Cerebellar cortex (tissue), 1 donor: ENCODE results near the gene PRKCB.
"Not testable (repeated sequence)": the region's sequence is repeated elsewhere in the genome, so short reads cannot be mapped to it uniquely, and the experiment has no call there.

ENCODE experiments used
- DNase-seq: peaks from one replicate; pipeline ENCODE4 v3.0.0-alpha.2; 2015; ENCODE audit warnings: low spot score

PRKCB gene

DNA sequence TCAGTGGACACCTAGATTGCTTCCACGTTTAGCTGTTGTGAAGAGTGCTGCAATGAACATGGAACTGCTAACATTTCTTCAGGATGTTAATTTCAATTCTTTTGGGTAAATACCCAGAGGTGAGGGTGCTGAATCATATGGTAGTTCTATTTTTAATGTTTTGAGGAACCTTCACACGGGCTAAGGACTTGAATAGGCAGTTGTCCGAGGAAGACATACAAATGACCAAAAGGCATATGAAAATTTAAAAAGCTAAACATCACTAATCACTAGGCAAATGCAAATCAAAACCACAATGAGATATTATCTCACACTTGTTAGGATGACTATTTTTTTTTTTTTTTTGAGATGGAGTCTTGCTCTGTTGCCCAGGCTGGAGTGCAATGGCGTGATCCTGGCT is 173.3 kb downstream of the PRKCB start:
- no peak for DNase-seq

GRCh38 chr16:24009955-24010354 is 174.2 kb downstream of the PRKCB start:
- DNase-seq, result no peak

GRCh38 chr16:24010440-24011089 is 174.8 kb downstream of the PRKCB start:
- peak; percentile 84 for DNase-seq

DNA sequence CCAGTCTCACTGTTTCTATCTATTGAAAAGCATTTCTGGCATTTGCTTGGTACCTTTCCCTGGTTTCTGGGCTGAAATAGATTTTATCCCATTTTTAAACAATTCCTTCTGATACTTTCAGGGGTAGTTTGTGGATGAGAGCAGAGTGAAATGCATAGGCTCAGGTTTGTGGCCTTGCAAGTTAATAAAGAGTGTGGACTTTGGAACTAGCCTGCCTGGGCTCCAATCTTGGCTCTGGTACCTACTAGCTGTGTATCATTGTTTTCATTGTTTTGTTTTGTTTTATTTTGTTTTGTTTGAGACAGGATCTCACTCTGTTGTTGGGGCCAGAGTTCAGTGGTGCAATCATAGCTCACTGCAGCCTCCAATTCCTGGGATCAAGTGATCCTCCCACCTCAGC is 175.5 kb downstream of the PRKCB start:
- no peak for DNase-seq

DNA sequence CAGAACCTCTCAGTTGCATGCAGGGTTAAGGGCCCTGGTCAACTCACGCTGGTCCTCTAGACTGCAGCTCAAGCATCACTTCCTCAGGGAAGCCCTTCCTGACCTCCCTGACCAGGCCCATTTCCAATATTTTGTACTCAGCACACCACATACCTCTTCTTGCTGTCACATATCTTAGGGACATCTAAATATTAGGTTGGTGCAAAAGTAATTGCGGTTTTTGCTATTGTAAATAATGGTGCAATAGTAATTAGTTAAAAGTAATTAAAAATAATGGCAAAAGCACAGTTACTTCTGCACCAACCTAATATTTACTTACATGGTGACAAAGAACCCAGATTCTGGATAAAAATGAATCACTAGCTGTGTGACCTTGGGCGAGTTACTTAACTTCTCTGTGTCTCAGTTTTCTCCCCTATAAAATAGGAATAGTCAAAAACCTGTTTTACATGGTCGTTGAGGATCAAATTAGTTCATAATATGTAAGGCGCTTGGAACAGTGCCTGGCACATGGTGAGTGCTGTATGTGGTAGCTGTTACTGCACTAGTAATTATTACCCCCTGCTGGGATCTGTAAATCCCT is 177.4 kb downstream of the PRKCB start:
- no peak for DNase-seq

DNA sequence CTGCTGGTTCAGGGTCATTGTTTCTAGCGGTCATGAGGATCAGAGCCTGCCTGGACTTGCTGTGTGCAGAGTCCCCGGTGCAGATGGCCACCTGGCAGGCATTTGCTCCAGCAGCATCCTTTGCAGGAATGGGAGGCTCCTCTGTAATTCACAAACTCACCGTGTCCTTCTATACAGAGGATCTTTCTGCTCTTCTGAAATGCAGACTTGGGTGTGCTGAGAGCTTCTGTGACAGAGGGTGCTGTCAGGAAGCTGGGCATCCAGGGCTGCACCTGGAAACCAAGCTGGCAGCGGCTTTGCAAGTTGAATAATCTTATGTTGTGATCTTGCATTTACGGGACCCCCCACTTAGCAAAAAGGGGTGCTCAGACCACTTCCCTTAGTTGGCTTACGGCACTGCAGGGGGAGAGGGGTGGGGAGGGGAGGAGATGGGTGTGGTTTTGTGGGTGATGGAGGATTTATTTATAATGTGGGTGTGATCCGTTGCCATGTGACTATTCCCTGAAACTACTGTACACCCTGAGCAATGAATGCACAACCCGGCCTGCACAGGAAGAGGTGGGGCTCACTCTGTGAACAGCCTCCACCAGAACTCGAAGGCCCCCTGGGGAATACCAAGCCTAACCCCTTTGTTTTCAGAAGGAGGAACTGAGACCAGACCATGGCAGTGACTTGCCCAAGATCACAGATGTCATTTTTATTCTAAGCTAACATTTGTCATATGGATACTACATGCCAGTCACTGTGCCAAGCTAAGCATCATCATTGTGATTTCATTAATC is 178.3 kb downstream of the PRKCB start:
- DNase-seq, result peak; percentile 77

GRCh38 chr16:24014955-24015354 is 179.2 kb downstream of the PRKCB start:
- DNase-seq, result not testable (repeated sequence)

DNA sequence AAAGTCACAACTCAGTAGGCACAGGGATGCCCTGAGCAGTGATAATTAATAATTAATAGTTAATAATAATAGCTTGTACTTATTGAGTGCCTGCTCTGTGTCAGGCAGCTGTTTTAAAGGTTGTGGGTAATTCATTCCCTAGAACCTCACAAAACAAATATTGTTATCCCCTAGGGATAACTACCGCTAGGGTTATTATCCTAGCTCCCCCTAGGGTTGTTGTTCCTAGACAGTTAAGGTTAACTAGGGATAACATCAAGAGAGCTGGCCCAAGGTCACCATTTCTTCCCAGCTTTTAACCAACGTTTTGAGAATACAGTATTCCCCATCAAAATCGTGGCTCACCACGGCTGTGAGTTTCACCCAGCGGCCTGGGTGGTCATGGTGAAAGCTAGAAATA is 180.1 kb downstream of the PRKCB start:
- no peak for DNase-seq

DNA sequence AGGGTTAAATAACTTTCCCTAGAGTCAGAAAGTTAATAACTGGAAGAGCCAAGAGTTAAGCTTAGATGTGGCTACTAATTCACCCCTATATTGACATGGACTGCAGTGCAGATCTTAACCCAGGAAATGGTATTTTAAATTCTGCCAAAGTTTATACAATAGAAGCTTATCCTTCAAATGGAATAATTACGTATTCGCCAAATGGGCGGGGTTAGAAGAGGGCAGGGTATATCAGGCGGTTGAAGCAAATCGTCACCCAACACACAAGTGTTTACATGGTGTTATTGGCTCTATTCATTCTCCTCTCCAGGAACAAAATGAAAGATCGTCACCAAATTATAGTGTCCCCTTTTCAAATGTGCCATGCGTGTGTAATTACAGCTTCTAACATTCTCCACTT is 182.7 kb downstream of the PRKCB start:
- DNase-seq, result no peak

DNA sequence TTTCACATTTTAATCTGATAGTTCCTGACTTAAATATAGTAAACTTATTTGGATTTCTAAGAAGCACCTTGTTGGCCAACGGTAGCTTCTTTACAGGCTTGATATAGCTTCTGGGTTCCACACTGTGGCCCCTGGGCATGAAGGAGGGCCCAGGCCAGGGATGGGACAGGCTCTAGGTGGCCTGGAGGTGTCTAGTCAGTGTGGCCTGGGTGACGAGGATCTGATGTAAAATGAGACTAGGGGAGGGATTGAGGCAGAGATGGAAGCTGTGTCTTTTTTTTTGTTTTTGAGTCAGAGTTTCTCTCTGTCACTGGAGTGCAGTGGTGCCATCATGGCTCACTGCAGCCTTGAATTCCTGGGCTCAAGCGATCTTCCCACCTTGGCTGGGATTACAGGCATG is 187.0 kb downstream of the PRKCB start:
- no peak for DNase-seq

DNA sequence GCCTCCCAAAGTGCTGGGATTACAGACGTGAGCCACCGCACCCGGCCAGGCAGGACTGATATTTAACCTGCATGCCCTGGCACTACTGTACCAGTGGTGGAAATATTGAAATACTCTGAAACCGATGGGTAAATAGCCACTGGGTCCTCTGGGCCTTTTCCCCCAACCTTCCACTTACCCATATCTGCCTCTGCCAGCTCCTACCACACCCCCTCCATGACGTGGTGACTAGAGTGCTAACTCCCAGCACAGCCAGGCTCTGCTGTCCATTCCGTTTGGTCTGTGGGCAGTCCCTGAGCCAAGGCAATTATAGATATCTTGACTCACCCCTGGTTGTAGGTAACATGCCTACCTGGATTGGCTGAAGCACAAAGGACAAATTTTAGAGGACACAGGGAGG is 187.8 kb downstream of the PRKCB start:
- no peak for DNase-seq

DNA sequence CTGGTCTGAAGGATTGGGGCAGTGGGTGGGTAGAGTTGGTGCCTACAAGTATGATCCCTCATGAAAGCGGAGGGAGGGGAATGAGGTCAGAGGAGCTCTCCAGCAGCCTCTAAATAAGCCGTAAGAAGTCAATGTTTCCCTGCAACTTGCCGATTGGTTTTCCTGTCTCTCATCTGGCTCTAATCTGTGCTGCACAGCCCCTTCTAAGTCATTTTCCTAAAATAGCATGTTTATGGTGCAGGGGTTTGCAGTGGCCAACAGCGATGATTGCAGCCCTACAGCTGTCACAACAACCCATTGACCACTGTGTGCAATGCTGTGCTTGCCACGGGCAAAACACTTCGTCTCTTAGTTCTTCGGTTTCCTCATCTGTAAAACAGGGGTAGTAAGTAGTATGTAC is 189.2 kb downstream of the PRKCB start:
- DNase-seq, result no peak

DNA sequence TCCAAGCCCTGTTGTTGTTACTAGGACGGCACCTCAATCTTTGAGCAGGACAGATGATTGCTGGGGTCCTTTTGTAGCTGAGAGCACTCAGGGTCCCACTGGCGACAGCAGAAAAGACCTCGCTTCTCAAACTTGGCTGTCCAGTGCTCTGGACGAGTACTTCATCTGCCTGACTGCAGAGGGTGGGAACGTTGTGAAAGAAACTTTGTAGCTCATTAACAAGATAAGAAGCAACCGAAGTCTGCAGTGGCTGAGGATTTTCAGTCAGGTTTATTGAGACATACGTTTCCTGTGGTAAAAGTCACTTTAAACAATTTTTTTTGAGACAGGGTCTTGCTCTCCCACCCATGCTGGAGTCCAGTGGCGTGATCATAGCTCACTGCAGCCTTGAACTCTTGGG is 191.7 kb downstream of the PRKCB start:
- DNase-seq, result no peak

GRCh38 chr16:24029841-24030240 is 194.1 kb downstream of the PRKCB start:
- not testable (repeated sequence) for DNase-seq

DNA sequence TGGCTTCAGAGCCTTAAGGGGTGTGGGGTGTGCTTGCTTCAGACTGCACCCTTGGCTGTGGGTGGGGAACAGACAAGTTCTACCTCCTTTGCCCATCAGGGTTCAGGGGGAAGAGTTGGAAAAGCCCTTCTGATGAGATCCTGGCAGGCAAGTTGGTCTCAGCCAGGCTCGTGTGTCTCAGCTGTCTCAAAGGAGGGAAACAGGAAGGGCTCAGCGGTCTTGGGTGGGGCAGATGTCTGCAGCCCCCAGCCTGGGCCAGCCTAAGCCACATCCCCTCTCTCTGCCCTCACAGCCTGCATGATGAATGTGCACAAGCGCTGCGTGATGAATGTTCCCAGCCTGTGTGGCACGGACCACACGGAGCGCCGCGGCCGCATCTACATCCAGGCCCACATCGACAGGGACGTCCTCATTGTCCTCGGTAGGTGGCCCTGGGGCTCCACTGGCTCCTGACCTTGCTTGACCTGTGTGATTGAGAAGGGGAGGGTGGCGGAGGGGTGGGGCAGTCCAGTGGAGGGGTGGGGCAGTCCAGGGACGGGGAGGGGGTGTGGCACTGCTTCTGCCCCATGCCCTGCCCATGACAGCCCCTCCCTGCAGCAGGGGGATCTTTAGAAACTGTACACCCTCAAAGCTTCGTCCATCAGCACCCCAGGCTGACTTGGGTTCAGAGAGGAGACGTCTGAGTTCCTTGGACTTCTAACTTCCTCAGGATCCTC is 199.5 kb downstream of the PRKCB start:
- no peak for DNase-seq

DNA sequence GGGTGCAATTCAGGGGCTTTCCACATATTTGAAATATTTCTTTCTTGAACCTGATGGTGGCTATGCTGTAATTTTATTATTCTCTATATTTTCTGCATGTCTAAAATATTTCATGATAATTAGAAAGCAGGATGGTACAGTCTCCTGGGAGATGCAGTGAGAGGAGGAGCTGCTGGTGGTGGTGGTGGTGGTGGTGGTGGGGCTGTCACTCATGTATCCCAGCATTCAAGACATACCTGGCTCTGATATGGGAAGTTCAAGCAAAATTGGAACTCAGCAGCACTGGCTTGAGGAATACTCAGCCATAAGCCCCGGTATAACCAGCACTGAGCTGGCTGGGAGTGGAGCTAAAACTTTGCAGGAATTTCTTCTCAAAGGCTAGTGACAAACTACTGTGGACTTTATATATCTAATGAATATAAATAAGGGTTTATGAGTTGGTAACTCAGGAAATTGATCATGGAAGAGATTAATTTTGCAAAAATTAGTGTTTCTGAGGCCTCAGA is 200.3 kb downstream of the PRKCB start:
- no peak for DNase-seq

DNA sequence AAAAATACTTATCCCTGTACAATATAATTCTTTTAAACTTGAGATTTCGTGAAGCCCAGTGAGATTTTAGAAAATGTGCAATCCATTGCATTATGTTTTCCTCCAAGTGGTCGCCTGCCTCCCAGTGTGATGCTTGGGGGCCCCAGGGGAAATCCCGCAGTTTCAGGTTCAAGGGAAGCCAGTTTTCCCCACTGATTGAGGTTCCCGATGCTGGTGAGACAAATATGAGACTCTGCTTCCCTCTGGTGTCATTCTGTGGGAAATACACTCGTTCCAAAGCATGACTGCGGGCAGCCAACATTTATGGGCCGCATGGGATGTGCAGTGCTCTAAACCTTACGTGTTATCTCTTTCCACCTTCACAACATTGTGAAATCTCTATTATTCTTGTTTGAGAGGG is 200.8 kb downstream of the PRKCB start:
- DNase-seq, result peak; percentile 62

GRCh38 chr16:24037335-24037734 is 201.6 kb downstream of the PRKCB start:
- no peak for DNase-seq

DNA sequence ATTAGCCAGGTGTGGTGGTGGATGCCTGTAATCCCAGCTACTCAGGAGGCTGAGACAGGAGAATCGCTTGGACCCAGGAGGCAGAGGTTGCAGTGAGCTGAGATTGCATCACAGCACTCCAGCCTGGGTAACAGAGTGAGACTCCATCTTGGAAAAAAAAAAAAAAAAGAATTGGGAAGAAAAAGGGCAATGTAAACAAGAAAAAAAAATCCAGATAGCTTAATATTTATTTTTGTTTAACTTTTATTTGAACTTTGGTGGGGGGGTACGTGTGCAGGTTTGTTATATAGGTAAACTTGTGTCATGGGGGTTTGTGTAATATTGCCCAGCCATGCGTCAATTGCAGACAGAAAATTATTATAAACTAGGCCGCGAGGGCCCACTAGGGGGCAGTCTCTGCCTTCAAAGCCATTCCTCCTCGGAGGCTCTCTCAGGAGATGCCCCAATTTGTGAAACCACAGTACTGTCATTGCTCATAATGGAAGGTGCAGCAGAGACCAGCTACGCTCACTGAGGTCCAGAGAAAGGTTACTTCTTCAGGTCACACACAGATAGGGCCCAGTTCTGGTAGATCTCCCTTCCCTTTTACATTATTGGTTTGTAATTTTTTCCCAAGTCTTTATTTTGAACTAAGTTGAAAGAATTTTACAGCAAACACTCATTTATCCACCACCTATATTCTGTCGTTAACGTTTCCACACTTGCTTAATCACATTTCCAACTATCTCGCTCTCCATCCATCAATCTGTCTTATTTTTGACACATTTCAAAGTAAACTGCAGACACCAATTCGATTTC is 206.2 kb downstream of the PRKCB start:
- DNase-seq, result peak; percentile 76

DNA sequence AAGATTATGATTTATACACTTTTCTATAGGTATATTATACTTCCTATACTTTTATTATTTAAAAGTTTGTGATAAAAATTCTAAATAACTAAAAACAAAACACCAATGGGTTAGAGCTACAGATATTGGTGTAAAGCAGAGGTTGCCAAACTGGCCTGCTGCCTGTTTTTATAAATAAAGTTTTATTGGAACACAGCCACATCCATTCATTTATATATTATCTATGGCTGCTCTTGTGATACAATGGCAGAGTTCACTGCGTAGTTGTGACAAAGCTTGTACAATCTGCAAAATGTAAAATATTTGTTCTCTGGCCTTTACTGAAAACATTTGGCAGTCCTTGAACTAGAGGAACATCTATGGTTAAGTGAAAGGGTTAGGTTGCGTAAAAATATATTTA is 208.7 kb downstream of the PRKCB start:
- DNase-seq, result no peak

- peak; percentile 13 for DNase-seq
Observed at GRCh38 chr16:24045641-24046040, 209.9 kb downstream of the PRKCB start.

- no peak for DNase-seq
Observed at GRCh38 chr16:24046442-24046841, 210.7 kb downstream of the PRKCB start.
